Stimulated activated CD8-positive, alpha-beta memory T cell treated with anti-CD3 and anti-CD28 coated beads, Interleukin-7, amount 100 ng/mL, for 4 hours (primary cell): ENCODE results near the gene ME1.
"Not testable (repeated sequence)": the region's sequence is repeated elsewhere in the genome, so short reads cannot be mapped to it uniquely, and the experiment has no call there.

Source experiments
- DNase-seq, 2 donors: peaks; one replicate each; pipeline ENCODE4 v3.0.0-alpha.2; 2020; ENCODE audit warnings: low read depth in 2 of 2

ME1 gene

DNA sequence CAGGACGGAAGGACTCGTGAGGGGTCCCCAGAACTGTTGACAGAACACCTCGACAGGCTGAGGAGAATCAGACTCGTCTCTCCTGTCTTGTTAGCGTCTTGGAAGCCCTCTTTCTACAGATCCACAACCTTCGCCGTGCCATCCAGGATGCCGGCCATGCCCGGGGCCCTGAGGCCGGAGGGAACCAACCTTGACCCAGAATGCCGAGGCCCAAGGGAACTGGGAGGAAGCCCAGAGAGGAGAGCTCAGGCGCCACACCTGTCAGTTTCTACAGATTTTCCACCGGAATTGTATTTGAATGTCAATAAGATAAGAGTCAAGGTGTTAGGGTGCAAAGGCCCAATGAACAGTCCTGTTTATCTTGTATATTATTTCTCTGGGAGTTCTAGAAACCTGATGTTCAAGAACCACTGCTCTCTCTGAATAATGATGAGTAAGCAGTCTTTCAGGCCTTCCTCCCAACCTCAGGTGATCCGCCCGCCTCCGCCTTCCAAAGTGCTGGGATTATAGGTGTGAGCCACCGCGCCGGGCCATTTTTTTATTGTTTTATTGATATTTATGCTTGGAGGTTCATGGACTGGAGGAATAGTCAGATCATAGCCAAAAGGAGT lies 799 bp upstream of the ME1 start:
- DNase-seq = no peak

DNA sequence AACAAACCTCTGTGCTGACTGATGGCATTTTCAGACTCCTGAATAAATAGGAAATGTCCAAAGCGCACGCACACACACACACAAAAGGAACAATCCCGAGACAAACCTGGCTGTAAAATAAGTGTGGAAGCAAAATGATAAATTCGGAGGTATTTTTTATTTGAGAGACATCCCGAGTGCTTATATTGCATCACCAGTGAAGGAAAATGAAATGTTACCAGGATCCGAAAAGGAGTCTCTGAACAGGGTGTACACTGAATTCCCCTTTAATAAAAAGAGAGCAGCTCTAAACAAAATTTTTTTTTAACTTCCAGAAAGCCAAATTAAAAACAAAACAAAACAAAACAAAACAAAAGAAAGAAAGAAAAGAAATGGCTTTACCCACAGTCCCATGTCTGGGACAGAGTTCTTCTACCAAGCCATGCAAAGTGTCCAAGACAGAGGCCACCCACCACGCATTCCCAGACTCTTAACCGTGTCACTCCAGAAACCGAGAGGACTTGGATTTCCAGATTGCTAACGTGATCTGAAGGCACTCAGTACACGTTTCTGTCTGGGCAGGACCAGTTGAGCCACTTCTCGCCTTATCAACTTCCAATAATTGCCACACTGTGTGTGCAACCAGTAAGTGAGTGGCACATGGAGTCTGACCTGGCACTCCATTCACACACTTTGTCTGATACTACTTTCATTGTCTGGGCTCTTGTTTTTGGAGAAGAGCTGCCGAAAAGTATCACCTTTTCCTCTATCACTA lies 817 bp downstream of the ME1 start:
- no peak for DNase-seq

DNA sequence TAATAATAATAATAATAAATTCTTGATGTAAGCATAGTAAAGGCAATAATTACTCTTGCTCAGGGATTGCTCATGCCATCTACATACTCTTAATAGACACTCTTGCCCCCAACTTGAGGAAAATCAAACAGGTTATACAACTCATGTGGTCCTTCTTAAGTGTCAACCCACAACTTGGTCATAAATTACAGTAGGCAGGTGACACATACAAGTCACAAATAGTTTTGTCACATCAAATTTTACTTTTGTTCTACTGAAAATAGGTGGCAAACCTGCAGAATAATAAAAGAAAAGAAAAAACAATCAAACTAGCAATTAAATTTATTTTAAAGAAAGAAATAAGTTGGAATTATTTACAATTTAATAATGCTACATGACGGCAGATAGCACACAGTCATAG lies 1.6 kb downstream of the ME1 start:
- no peak for DNase-seq

DNA sequence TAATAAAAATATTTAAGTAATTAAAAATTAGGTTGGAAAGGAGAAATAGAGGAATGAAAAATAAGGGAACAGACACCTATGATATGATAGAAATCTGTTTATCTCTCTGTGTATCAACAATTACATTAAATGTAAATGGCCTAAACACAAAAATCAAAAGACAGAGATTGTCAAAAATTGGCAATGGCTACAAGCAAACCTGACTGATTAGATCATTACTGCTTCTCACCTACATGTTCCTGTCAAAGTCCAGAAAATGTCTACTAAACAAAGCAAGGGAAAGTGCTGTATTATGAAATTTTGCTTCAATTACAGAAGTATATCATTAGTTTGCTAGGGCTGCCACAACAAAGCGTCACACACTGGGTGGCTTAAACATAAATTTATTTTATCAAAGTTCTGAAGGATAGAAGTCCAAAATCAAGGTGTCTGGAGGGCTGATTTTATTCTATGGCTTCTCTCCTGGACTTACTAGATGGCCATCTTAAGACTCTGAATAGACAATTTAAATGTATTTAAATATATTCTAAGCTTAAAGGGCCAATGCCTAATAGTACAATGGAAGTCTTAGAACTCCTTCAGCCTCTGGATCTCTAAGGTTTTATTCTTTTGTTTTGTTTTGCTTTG lies 6.3 kb downstream of the ME1 start:
- DNase-seq = no peak

DNA sequence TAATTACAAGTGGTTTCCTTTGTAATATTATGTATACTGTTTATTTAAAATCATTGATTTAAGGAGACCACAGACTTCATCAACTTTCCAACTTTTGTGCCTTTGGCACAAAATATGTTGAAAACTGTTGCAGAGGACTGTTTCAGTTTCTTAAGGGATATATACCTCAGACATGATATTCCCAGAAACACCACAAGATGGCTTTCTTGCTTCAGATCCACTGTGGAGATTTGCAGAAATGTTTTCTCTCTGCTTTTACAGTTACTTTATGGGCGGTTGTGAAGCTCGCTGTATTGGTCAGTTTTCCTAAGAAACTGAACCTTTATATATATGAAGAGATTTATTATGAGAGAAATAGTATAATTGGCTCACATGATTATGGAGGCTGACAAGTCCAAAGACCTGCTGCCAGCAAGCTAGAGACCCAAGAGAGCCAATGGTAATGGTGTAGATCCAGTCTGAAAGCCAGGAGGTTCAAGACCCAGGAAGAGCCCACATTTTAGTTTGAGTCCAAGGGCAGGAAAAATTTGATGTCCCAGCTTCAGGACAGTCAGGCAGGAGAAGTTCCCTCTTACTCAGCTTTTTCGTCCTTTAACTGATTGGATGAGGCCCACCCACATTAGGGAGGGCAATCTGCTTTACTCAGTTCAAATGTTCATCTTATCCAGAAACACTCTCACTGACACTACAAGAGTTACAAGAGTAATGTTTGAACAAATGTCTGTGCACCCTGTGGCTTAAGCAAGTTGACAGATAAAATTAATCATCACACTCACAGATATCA lies 12.8 kb downstream of the ME1 start:
- DNase-seq = no peak

DNA sequence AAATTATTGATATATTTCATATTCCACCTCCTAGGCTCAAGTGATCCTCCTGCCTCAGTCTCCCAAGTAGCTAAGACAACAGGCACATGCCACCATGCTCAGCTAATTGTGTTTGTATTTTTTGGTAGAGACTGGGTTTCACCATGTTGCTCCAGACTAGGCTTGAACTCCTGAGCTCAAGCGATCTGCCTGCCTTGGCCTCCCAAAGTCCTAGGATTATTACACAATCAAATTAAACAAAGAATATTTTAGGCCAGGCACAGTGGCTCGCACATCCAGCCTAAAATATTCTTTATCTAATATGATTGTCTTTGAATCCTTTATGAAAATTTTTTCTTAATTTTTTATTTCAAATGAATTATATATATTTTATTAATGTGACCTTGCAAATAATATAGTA lies 17.8 kb downstream of the ME1 start:
- DNase-seq = no peak

DNA sequence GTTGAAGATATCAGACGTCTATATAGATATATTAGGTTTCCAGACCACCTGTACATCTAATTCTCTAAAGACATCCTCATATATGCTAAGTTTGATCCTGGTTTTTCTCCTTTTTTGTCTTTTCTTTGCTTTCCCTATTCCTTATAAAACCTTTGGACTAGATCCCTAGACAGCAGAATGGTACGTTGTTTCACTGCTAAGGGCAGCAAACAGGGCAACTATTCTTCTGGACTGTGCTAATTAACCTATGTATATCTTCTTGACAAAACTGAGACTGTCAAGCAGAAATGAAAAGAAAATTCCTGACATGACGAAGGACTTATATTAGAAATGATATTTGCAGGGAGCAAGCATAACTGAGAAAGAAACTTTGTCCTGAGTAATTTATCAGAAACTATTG lies 19.1 kb downstream of the ME1 start:
- DNase-seq = no peak

DNA sequence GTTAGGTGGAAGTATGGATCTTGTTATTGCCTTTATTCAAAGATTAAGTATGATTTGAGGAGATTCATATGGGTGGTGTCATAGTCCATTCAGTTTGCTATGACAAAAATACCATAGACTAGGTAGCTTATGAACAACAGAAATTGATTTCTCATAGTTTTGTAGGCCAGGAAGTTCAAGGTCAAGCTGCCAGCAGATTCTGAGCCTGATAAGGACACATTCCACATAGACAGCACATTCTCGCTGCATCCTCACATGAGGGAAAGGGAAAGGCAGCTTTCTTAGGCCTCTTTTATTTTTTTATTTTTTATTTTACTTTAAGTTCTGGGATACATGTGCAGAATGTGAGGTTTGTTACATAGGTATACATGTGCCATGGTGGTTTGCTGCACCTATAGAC lies 27.7 kb downstream of the ME1 start:
- no peak for DNase-seq

DNA sequence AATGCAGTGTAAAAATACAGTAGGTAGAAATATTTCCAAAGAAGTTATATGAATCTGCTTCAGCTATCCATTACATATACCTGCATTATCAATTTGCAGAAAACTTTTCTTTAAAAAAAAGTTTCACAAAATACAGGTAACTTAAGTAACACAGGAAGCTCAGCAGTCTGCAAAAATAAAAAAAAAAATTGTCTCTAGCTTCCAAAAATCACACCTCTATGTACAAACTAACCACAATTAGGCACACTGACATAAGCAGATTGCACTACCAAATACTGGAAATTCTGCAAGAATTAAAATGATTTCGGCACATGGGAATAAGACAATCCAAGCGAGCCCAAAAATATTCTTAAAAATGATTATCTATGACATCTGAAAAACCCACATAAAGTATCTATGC lies 41.2 kb downstream of the ME1 start:
- no peak for DNase-seq

DNA sequence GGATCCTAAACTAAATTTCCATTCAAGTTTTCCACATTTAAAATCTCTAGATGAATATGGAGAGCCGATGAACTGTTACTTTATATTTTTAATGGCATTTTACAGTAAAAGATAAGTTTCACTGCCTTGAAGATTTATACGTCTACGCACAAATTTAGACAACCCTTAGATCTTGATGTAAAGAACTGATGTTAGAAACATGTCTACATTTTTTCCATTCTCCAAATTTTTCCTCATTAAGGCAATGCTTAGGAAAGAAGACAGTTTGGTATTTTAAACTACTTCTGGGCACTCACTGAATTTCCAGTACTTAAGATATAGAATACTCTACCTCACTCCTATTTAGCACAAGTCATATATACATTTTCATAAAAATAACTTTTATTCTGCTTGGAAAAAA lies 45.4 kb downstream of the ME1 start:
- DNase-seq = no peak

DNA sequence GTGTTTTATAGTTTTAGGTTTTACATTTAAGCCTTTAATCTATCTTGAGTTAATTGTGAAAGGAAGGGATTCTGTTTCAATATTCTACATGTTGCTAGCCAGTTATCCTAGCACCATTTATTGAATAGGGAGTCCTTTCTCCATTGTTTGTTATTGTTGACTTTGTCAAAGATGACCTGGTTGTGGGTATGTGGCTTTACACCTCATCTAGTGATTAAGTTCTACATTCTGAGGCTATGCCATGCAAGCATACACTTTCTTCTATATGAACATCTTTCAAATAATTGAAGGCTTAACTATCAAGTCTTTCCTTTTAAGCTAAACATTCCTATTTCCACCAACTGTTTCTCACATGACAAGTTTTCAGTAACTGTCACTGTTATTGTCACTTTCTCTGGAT lies 46.1 kb downstream of the ME1 start:
- DNase-seq = no peak

DNA sequence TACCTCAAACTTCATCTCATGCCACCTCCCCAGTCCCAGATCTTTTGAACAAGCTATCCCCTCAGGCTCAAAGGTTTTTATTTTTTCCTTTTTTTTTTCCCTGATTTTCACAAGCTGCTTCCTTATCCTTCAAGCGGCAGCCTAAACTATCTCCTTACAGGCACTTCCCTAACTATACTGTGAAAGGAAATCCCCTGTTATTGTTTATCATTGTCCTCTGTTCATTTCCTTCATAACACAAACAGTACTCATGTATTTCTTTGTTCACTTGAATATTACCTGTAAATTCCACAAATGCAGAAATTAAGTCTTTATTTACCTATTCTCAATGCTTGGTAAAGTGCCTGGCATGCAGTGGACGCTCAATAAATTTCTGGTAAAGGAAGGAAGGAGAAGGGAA lies 48.9 kb downstream of the ME1 start:
- no peak for DNase-seq

DNA sequence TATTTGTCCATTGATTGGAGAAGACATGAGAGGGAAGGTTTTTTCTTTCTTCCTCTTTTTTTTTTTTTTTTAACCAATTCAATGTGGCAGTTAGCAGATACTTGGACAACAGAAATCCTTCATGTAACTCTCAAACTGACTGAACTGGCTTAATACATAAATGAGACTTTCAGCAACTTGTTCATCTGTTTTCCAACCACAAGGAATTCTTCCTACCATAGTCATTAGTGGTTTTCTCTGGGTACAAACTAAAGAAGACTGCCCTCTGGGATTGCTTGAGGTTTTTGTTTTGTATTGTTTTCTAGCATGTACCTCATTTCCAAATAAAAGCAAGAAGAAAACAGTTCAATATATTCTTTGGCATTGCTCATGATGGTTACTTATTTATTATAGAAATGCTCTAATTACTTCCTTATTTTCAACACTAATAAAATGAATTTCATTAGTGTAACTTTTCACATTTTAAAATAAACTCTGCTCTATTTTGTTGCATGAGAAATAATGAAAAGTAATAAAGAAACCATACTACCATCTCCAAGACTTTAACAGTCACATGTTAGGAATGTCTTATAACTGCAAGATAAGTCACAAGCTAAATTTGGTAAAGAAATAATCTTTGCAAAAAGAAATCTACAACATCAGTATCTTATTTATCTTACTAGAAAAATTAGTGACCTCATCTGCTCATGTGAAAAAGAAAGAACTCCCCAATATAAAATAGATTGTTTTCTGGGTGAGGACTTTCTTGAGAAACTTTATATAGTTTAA lies 52.0 kb downstream of the ME1 start:
- no peak for DNase-seq

DNA sequence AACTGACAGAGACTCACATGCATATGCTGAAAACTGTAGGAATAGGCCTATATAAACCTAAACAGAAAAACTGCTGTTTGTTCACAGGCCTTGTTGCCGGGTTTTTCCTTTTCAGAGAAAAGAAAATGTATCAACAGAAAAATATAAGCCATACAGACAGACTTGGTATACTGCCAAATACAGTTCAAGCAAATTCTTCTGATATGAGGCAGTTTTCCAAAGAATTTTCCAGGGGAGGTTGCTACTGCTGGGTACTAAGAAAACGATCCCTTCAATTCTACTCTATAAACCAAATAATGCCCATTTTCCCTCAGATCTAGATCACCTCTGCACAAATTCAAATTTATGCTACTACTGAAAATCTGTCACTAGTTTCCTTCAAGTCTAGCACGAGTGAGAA lies 59.4 kb downstream of the ME1 start:
- DNase-seq = no peak

DNA sequence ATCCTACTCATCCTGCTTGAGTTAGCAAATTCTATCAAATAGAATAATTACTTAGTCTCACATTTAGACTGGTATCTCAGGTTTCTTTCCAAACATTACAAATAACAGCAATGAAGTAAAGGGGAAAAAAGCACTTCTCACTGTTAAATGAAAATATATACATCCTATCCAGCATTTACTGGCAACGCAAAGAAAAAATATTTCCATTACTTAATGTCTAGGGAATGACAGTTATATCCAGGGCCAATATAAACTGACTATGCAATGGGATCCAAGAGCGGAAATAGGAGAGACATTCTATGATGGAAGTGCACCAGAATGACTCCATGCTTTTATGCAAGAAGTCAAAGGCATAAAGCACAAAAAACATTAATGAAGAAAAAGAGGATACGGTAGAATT lies 60.3 kb downstream of the ME1 start:
- DNase-seq = no peak

DNA sequence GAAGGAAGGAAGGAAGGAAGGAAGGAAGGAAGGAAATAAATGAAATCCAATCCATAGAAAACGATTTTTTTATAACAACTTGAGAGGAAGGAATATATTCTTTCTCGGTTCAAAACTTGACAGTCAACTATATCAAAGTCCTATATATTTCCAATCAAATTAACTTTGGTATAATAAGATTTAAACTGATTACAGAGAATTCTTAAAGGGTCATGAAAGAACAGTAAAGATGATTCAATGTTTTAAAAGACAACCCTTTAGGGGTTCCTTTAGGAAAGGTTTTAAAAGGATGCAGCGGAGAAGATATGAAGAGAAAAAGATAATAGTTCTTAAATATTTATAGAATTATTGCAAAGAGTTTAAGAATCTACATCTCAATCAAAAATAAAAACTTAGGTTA lies 61.2 kb downstream of the ME1 start:
- DNase-seq = no peak

DNA sequence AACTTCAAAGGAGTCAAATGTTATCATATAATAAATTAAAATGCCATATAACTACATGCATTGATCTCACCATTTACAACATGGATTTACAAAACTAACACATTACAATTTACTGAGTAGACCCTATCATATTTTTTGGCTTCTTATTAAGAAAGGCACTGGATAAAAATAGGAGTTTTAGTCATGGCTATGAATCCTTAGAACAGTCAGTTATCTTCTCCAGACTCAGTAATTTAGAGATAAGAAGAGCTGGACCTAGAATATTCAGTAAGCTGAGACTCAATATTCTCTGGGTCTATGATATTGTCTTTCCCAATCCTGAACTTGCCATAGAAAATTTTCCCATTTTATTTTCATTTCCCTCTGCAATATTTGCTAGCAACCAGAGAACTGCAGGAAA lies 62.3 kb downstream of the ME1 start:
- no peak for DNase-seq

DNA sequence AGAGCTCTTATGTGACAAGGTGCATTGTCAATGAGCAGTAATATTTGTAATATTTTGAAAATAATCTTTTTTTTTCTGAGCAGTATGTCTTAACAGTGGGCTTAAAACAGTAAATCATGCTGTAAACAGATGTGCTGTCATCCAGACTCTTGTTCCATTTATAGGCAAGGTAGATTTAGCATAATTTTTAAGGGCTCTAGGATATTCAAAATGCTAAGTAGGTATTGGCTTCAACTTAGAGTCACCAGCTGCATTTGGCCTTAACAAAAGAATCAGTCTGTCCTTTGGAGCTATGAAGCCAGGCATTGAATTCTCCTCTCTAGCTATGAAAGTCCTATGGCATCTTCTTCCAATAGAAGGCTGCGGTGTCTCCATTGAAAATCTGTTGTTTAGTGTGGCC lies 63.7 kb downstream of the ME1 start:
- no peak for DNase-seq

DNA sequence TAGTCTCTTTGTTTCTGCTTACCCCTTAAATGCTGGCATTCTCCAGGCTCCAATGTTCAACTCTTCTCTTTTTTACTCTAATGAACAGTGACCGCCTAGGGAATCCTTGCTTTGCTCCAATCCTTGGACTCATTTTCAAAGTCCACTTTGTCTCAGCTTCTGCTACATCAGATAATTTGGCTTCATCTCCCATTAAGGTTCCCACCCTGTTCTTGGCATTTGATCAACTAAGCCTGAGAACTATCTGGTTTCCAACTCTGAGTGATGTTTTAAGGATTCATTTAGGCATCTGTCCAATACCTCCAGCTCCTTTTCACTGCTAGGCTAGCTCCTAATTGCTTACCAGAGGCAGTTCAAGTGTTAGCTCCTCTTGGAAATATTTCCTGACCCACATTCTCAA lies 64.9 kb downstream of the ME1 start:
- DNase-seq = no peak

DNA sequence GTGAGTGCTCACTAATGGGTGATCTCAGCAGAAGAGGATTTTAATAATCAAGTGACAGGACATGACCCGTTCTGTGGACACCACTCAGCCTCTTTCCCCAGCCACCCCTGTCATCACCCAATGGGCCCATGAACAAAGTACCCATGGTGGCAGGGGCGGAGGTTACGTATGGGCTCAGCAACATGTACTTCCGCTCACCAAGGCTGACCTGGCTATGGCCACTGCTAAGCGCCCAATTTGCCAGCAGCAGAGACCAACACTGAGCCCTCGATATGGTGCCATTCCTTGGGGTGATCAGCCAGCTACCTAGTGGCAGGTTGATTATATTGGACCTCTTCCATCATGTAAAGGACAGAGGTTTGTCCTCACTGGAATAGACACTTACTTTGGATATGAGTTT lies 68.5 kb downstream of the ME1 start:
- DNase-seq = not testable (repeated sequence)

DNA sequence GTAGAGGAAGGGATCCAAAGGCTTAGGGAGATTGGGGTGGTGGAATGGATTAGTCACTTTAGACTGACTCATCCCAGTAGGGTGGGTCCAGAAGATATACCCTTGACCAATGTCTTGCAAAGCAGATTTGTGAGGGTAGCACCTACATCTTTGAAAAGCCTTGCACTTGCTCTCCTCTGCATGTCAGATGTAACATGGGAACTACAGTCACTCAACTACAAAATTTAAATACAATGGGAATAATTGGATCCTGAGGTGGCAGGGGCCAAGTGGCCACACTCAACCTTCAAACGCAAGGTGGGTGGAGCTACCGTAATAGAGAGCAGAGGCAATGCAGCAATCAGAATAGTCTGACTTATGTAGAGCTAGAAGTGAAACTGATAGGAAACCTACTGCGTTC lies 71.2 kb downstream of the ME1 start:
- DNase-seq = no peak

DNA sequence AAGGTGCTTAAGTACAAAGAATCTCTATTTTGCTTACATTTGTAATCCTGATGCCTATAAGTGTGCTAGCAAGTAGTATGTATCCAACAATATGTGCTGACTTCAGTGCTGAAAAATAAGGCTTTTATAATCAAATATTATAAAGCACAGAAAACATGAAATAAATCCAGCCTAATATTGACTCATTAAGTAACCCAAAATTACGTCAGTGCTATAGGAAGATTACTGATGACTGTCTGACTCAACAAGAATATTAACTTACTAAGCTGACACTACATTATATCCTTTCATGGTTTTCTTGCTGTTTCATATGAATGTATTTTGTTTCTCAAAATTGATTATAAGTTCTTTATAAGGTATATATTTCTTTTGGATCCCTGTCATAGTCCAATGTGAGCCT lies 76.1 kb downstream of the ME1 start:
- no peak for DNase-seq
